Calu3 (cell line): ENCODE results near the gene HDGFL3. TPM values are rescaled to one million over a fixed set of nuclear protein-coding genes. Genes with fewer than 3 reads are reported as not detected.

Source experiments
- BruUV-seq: library from RNA; stranded (reverse); fragments of 400-500 nt; replicated peaks from 2 replicates; lab custom pipeline; 2021; lab: Mats Ljungman, UMichigan
- CTCF ChIA-PET: fragments of 300-600 bp; sonication (Branson Sonifier 250); formaldehyde crosslinking; loops from one replicate; lab custom pipeline; 2022; ENCODE audit warnings: antibody characterized with exemption; lab: Charles Lee
- DNase-seq: peaks from one replicate; pipeline ENCODE4 v3.0.0; 2022
- H3K27ac Mint-ChIP-seq: one replicate; pipeline ENCODE4 v1.8.0; 2022; ENCODE audit warnings: mixed read lengths; ENCODE audit not compliant: unreplicated experiment
- H3K27me3 Mint-ChIP-seq: one replicate; pipeline ENCODE4 v1.8.0; 2022; ENCODE audit warnings: mixed read lengths; ENCODE audit not compliant: unreplicated experiment
- H3K36me3 Mint-ChIP-seq: one replicate; pipeline ENCODE4 v1.8.0; 2022; ENCODE audit warnings: mild to moderate bottlenecking, moderate library complexity, mixed read lengths; ENCODE audit not compliant: insufficient read depth, unreplicated experiment
- H3K4me1 Mint-ChIP-seq: one replicate; pipeline ENCODE4 v1.8.0; 2022; ENCODE audit warnings: mild to moderate bottlenecking, low read depth, mixed read lengths; ENCODE audit not compliant: unreplicated experiment
- H3K4me3 Mint-ChIP-seq: one replicate; pipeline ENCODE4 v1.8.0; 2022; ENCODE audit warnings: mild to moderate bottlenecking, low read depth, moderate library complexity, mixed read lengths; ENCODE audit not compliant: unreplicated experiment
- H3K9me3 Mint-ChIP-seq: one replicate; pipeline ENCODE4 v1.8.0; 2022; ENCODE audit warnings: low read depth, mixed read lengths; ENCODE audit not compliant: unreplicated experiment
- CTCF ChIP-seq: fragments of 200-600 bp; IDR thresholded peaks from one replicate; pipeline ENCODE4 v1.8.0; 2022; ENCODE audit warnings: antibody characterized with exemption; ENCODE audit not compliant: unreplicated experiment
- intact Hi-C: fragments of 100-400 bp; cut with micrococcal nuclease; formaldehyde crosslinking; loops from one replicate; pipeline ENCODE4 v1.10.0; 2022; ENCODE audit not compliant: unreplicated experiment
- total RNA-seq: library from RNA; stranded (reverse); gene quantifications from 2 replicates; pipeline ENCODE4 v1.2.3, GENCODE V29; 2022

HDGFL3 gene
- total RNA-seq, 1 experiment from 2014 or later, result 69.4 TPM

GRCh38 chr15:83123529-83123928 is 84.1 kb downstream of the HDGFL3 start:
- Mint-ChIP-seq H3K27ac (no peak overlapping the region), H3K9me3 (no peaks in the 10 kb centered on the region), H3K4me3 (no peak overlapping the region), H3K4me1 (no peaks in the 10 kb centered on the region), H3K36me3 (no peaks in the 10 kb centered on the region), H3K27me3 (no peaks in the 10 kb centered on the region)
- no TSS peak for BruUV-seq
- no peak for DNase-seq
- CTCF ChIA-PET, result no interaction called here
- intact Hi-C loops, result no loop called here
- TF ChIP-seq CTCF, result no peak

GRCh38 chr15:83119968-83120581 is 87.5 kb downstream of the HDGFL3 start:
- no peaks in the 10 kb centered on the region for H3K4me1 Mint-ChIP-seq
- CTCF ChIA-PET, result no interaction called here
- H3K27ac Mint-ChIP-seq, result no peak overlapping the region
- H3K4me3 Mint-ChIP-seq, result no peak overlapping the region
- TF ChIP-seq CTCF, result no peak
- H3K27me3 Mint-ChIP-seq, result no peaks in the 10 kb centered on the region
- intact Hi-C loops, result no loop called here
- DNase-seq, result no peak
- H3K36me3 Mint-ChIP-seq, result no peaks in the 10 kb centered on the region
- BruUV-seq, result no TSS peak
- H3K9me3 Mint-ChIP-seq, result no peaks in the 10 kb centered on the region

- no peak overlapping the region for H3K4me3 Mint-ChIP-seq
These were observed 88.7 kb downstream of the HDGFL3 start for GRCh38 chr15:83118968-83119367.

GRCh38 chr15:83118291-83118827 is 89.3 kb downstream of the HDGFL3 start:
- CTCF ChIA-PET, result no interaction called here
- no peaks in the 10 kb centered on the region for H3K36me3 Mint-ChIP-seq

More at GRCh38 chr15:83118968-83119367, 88.7 kb downstream of the HDGFL3 start:
- H3K36me3 Mint-ChIP-seq, result no peaks in the 10 kb centered on the region
- TF ChIP-seq CTCF, result no peak
- CTCF ChIA-PET, result no interaction called here
- H3K27ac Mint-ChIP-seq, result no peak overlapping the region
- DNase-seq, result no peak
- H3K27me3 Mint-ChIP-seq, result no peaks in the 10 kb centered on the region
- H3K4me1 Mint-ChIP-seq, result no peaks in the 10 kb centered on the region
- BruUV-seq, result no TSS peak
- H3K9me3 Mint-ChIP-seq, result no peaks in the 10 kb centered on the region
- intact Hi-C loops, result no loop called here

More at GRCh38 chr15:83118291-83118827, 89.3 kb downstream of the HDGFL3 start:
- Mint-ChIP-seq H3K9me3 (no peaks in the 10 kb centered on the region), H3K4me1 (no peaks in the 10 kb centered on the region), H3K27ac (no peak overlapping the region), H3K4me3 (no peak overlapping the region), H3K27me3 (no peaks in the 10 kb centered on the region)
- no peak for TF ChIP-seq CTCF
- no peak for DNase-seq
- BruUV-seq, result no TSS peak
- intact Hi-C loops, result no loop called here
